Measurements from ENCODE around the gene TIMM21.
A peak's percentile ranks its signal among the peaks of the same experiment; 100 is the strongest.

The TIMM21 gene

DNA sequence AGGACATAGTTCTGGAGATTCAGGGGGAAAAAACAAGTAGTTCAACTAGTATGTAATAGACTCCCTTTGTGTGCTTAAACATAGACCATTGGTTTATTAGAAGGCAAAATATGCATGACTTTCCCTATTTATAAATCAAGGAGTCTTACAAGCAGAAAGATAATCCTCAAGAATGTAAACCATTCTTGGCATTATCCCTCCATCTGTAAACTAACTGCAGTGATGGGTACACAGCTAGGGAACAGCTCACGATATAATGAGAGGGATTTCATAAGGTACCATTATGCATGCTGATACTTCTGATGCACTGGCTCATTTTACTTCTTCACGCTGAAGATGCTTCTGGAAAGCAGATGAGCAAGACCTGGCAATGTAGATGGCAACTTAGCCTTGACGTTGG is 1.6 kb upstream of the TIMM21 start:
- TF ChIP-seq EP300 (IDR thresholded peaks at IDR 0.05; ENCODE audit: borderline replicate concordance), result no peak
- TF ChIP-seq USF1 (IDR thresholded peaks at IDR 0.05), result no peak
- TF ChIP-seq EGR1 (IDR thresholded peaks at IDR 0.05), result no peak
- no peak for TF ChIP-seq TAF1 (IDR thresholded peaks at IDR 0.05; ENCODE audit: low read depth)
- no peak for TF ChIP-seq RAD21 (IDR thresholded peaks at IDR 0.05; ENCODE audit: low read depth)
- no peak for TF ChIP-seq NFIC (IDR thresholded peaks at IDR 0.05)
- no peak for TF ChIP-seq MAX (IDR thresholded peaks at IDR 0.05)
- TF ChIP-seq TCF12 (IDR thresholded peaks at IDR 0.05; ENCODE audit: low read depth), result no peak
- TF ChIP-seq TEAD4 (IDR thresholded peaks at IDR 0.05), result no peak
- TF ChIP-seq CREB1 (IDR thresholded peaks at IDR 0.05; ENCODE audit: low read depth), result no peak
- TF ChIP-seq, protein P1, sequence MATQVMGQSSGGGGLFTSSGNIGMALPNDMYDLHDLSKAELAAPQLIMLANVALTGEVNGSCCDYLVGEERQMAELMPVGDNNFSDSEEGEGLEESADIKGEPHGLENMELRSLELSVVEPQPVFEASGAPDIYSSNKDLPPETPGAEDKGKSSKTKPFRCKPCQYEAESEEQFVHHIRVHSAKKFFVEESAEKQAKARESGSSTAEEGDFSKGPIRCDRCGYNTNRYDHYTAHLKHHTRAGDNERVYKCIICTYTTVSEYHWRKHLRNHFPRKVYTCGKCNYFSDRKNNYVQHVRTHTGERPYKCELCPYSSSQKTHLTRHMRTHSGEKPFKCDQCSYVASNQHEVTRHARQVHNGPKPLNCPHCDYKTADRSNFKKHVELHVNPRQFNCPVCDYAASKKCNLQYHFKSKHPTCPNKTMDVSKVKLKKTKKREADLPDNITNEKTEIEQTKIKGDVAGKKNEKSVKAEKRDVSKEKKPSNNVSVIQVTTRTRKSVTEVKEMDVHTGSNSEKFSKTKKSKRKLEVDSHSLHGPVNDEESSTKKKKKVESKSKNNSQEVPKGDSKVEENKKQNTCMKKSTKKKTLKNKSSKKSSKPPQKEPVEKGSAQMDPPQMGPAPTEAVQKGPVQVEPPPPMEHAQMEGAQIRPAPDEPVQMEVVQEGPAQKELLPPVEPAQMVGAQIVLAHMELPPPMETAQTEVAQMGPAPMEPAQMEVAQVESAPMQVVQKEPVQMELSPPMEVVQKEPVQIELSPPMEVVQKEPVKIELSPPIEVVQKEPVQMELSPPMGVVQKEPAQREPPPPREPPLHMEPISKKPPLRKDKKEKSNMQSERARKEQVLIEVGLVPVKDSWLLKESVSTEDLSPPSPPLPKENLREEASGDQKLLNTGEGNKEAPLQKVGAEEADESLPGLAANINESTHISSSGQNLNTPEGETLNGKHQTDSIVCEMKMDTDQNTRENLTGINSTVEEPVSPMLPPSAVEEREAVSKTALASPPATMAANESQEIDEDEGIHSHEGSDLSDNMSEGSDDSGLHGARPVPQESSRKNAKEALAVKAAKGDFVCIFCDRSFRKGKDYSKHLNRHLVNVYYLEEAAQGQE (IDR thresholded peaks at IDR 0.05; ENCODE audit: low read depth), result no peak
- TF ChIP-seq YY1 (IDR thresholded peaks at IDR 0.05; ENCODE audit: low read depth), result no peak
- no peak for TF ChIP-seq FOXM1 (IDR thresholded peaks at IDR 0.05; ENCODE audit: borderline replicate concordance, low read depth)
- TF ChIP-seq CEBPB (IDR thresholded peaks at IDR 0.05), result no peak
- TF ChIP-seq ZBTB7A (IDR thresholded peaks at IDR 0.05; ENCODE audit: low read depth), result no peak

GRCh38 chr18:74147491-74147778 is 888 bp upstream of the TIMM21 start:
- no peak for TF ChIP-seq EP300 (IDR thresholded peaks at IDR 0.05; ENCODE audit: borderline replicate concordance)
- TF ChIP-seq YY1 (IDR thresholded peaks at IDR 0.05; ENCODE audit: low read depth), result 0 out of 2 replicates have a peak, but pooled peaks have one; percentile 32
- TF ChIP-seq FOXM1 (IDR thresholded peaks at IDR 0.05; ENCODE audit: borderline replicate concordance, low read depth), result 0 out of 2 replicates have a peak, but pooled peaks have one; percentile 6

DNA sequence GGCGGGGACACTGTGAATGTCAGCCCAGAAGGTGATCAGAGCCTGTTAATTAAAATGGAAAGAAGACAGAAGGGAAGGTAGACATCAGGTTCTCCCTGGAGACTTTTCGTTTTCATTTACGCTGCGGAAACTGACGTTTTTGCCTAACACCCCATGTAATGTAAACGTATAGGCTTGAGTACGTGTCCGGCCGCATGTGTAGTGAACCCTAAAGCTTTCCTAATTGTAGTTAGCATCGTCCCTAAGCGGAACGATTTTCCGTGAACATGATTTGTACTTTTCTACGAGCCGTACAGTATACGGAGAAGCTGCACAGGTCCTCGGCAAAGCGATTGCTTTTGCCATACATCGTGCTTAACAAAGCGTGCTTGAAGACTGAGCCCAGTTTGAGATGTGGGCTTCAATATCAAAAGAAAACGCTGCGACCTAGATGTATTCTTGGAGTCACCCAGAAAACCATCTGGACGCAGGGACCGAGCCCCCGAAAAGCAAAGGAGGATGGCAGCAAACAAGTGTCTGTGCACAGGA is 284 bp downstream of the TIMM21 start:
- TF ChIP-seq TCF12 (IDR thresholded peaks at IDR 0.05; ENCODE audit: low read depth) (no peak), YY1 (IDR thresholded peaks at IDR 0.05; ENCODE audit: low read depth) (no peak), MAX (IDR thresholded peaks at IDR 0.05) (no peak; the same call in 1 of the 2 replicates), RAD21 (IDR thresholded peaks at IDR 0.05; ENCODE audit: low read depth) (no peak), CREB1 (IDR thresholded peaks at IDR 0.05; ENCODE audit: low read depth) (no peak), ZBTB7A (IDR thresholded peaks at IDR 0.05; ENCODE audit: low read depth) (no peak), CEBPB (IDR thresholded peaks at IDR 0.05) (no peak), NFIC (IDR thresholded peaks at IDR 0.05) (no peak), EGR1 (IDR thresholded peaks at IDR 0.05) (no peak), TEAD4 (IDR thresholded peaks at IDR 0.05) (no peak), FOXM1 (IDR thresholded peaks at IDR 0.05; ENCODE audit: borderline replicate concordance, low read depth) (no peak; the same call in 1 of the 2 replicates), USF1 (IDR thresholded peaks at IDR 0.05) (no peak), EP300 (IDR thresholded peaks at IDR 0.05; ENCODE audit: borderline replicate concordance) (no peak), TAF1 (IDR thresholded peaks at IDR 0.05; ENCODE audit: low read depth) (no peak; the same call in 1 of the 2 replicates)
- TF ChIP-seq, protein P1 (IDR thresholded peaks at IDR 0.05; ENCODE audit: low read depth), result no peak

GRCh38 chr18:74149878-74150277 is 1.6 kb downstream of the TIMM21 start:
- TF ChIP-seq EGR1 (IDR thresholded peaks at IDR 0.05) (no peak), EP300 (IDR thresholded peaks at IDR 0.05; ENCODE audit: borderline replicate concordance) (no peak), NFIC (IDR thresholded peaks at IDR 0.05) (no peak)

DNA sequence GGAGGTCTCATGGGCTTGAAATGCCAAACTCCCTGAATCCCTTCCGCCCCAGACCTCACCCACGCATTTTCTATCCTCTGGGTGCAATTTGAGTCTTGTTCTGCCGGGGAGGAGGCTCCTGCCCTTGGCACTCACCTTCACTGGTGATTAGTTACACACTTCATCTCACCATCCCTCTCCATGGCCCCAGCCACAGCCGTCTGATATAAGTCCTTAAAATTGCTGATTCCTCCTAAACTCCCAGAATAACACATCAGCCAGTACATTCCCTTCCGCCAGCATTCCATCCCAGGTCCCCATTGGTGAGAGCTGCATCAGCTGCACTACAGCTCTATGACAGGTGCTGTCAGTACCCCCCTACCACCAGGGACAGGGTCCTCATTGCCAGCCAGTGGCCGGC is 3.9 kb downstream of the TIMM21 start:
- TF ChIP-seq TAF1 (IDR thresholded peaks at IDR 0.05; ENCODE audit: low read depth) (no peak), TCF12 (IDR thresholded peaks at IDR 0.05; ENCODE audit: low read depth) (no peak), NFIC (IDR thresholded peaks at IDR 0.05) (no peak), YY1 (IDR thresholded peaks at IDR 0.05; ENCODE audit: low read depth) (no peak), USF1 (IDR thresholded peaks at IDR 0.05) (no peak), ZBTB7A (IDR thresholded peaks at IDR 0.05; ENCODE audit: low read depth) (no peak), MAX (IDR thresholded peaks at IDR 0.05) (no peak), FOXM1 (IDR thresholded peaks at IDR 0.05; ENCODE audit: borderline replicate concordance, low read depth) (no peak), CEBPB (IDR thresholded peaks at IDR 0.05) (no peak), EP300 (IDR thresholded peaks at IDR 0.05; ENCODE audit: borderline replicate concordance) (no peak), EGR1 (IDR thresholded peaks at IDR 0.05) (no peak), CREB1 (IDR thresholded peaks at IDR 0.05; ENCODE audit: low read depth) (no peak), RAD21 (IDR thresholded peaks at IDR 0.05; ENCODE audit: low read depth) (no peak)
- TF ChIP-seq, protein P1 (IDR thresholded peaks at IDR 0.05; ENCODE audit: low read depth), result no peak
